ENCODE data around the gene PRSS56.
"Not testable (repeated sequence)": the region's sequence is repeated elsewhere in the genome, so short reads cannot be mapped to it uniquely, and the experiment has no call there.

The PRSS56 gene

GRCh38 chr2:232525791-232526371 is 5.7 kb downstream of the PRSS56 start, which contains the start of gene CHRND:
CHRND (plus strand) TSS chr2:232526160; CDS start chr2:232526216, 56 bp downstream.
- no peak for DNase-seq (ENCODE audit: low spot score)

GRCh38 chr2:232526372-232526941 is 6.3 kb downstream of the PRSS56 start:
- DNase-seq (ENCODE audit: low spot score): no peak

- no peak for DNase-seq (ENCODE audit: low spot score)
Measured at GRCh38 chr2:232527905-232528470, 7.8 kb downstream of the PRSS56 start.

GRCh38 chr2:232528746-232529460 is 8.7 kb downstream of the PRSS56 start:
- DNase-seq (ENCODE audit: low spot score): no peak

- no peak for DNase-seq (ENCODE audit: low spot score)
Measured at GRCh38 chr2:232529806-232530547, 9.8 kb downstream of the PRSS56 start.

- DNase-seq (ENCODE audit: low spot score): no peak
Measured at GRCh38 chr2:232530626-232531260, 10.6 kb downstream of the PRSS56 start.

GRCh38 chr2:232532419-232532818 is 12.2 kb downstream of the PRSS56 start:
- no peak for DNase-seq (ENCODE audit: low spot score)

GRCh38 chr2:232532821-232533220 is 12.6 kb downstream of the PRSS56 start:
- not testable (repeated sequence) for DNase-seq (ENCODE audit: low spot score)

- no peak for DNase-seq (ENCODE audit: low spot score)
Measured at GRCh38 chr2:232533944-232534710, 13.9 kb downstream of the PRSS56 start.

- DNase-seq (ENCODE audit: low spot score): no peak
Measured at GRCh38 chr2:232534940-232535651, 14.9 kb downstream of the PRSS56 start.

- no peak for DNase-seq (ENCODE audit: low spot score)
Measured at GRCh38 chr2:232535761-232536530, 15.8 kb downstream of the PRSS56 start.

GRCh38 chr2:232537079-232537478 is 16.9 kb downstream of the PRSS56 start:
- DNase-seq (ENCODE audit: low spot score): peak; percentile 37

- DNase-seq (ENCODE audit: low spot score): no peak
Measured at GRCh38 chr2:232537499-232537898, 17.3 kb downstream of the PRSS56 start.

- no peak for DNase-seq (ENCODE audit: low spot score)
Measured at GRCh38 chr2:232538671-232539070, 18.5 kb downstream of the PRSS56 start.

- no peak for DNase-seq (ENCODE audit: low spot score)
Measured at GRCh38 chr2:232539298-232540231, 19.4 kb downstream of the PRSS56 start, which contains the start of gene CHRNG. CHRNG (plus strand) TSS chr2:232539692; CDS start chr2:232539748, 56 bp downstream.

- no peak for DNase-seq (ENCODE audit: low spot score)
Measured at GRCh38 chr2:232540441-232541041, 20.4 kb downstream of the PRSS56 start.

- DNase-seq (ENCODE audit: low spot score): no peak
Measured at GRCh38 chr2:232541195-232541960, 21.2 kb downstream of the PRSS56 start.

Data from hematopoietic multipotent progenitor cell treated with erythropoietin and hydrocortisone succinate and interleukin-3 and kit ligand, for 17 days (in vitro differentiated cells).